ENCODE measurements around the gene MUC4.

Gene MUC4, protein sequence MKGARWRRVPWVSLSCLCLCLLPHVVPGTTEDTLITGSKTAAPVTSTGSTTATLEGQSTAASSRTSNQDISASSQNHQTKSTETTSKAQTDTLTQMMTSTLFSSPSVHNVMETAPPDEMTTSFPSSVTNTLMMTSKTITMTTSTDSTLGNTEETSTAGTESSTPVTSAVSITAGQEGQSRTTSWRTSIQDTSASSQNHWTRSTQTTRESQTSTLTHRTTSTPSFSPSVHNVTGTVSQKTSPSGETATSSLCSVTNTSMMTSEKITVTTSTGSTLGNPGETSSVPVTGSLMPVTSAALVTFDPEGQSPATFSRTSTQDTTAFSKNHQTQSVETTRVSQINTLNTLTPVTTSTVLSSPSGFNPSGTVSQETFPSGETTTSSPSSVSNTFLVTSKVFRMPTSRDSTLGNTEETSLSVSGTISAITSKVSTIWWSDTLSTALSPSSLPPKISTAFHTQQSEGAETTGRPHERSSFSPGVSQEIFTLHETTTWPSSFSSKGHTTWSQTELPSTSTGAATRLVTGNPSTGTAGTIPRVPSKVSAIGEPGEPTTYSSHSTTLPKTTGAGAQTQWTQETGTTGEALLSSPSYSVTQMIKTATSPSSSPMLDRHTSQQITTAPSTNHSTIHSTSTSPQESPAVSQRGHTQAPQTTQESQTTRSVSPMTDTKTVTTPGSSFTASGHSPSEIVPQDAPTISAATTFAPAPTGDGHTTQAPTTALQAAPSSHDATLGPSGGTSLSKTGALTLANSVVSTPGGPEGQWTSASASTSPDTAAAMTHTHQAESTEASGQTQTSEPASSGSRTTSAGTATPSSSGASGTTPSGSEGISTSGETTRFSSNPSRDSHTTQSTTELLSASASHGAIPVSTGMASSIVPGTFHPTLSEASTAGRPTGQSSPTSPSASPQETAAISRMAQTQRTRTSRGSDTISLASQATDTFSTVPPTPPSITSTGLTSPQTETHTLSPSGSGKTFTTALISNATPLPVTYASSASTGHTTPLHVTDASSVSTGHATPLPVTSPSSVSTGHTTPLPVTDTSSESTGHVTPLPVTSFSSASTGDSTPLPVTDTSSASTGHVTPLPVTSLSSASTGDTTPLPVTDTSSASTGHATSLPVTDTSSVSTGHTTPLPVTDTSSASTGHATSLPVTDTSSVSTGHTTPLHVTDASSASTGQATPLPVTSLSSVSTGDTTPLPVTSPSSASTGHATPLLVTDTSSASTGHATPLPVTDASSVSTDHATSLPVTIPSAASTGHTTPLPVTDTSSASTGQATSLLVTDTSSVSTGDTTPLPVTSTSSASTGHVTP (N-terminal part only)

GRCh38 chr3:195811756-195812155 is at the start of gene MUC4:
MUC4 (minus strand) TSS chr3:195811929; CDS start chr3:195811817, 112 bp downstream.
- H3K9ac ChIP-seq (ENCODE audit: low read depth, low read length): no peak within 1 kb of the TSS
- H3K4me3 ChIP-seq (ENCODE audit: low read depth, low read length): no peak within 1 kb of the TSS; the same call in 1 of the 2 replicates
- peaks cover 19% of the 10 kb centered on the region for H3K4me1 ChIP-seq (ENCODE audit: control insufficient read depth, insufficient read depth, low read length)
- H3K27ac ChIP-seq (ENCODE audit: low read depth, low read length): no peak within 1 kb of the TSS
- H3K27me3 ChIP-seq (ENCODE audit: control insufficient read depth, insufficient read depth, low read length): no peaks in the 10 kb centered on the region
- no peaks in the 10 kb centered on the region for H3K9me3 ChIP-seq (ENCODE audit: control insufficient read depth, insufficient read depth, low read length)
- H3K36me3 ChIP-seq (ENCODE audit: control insufficient read depth, insufficient read depth, low read length): no peaks in the 10 kb centered on the region

GRCh38 chr3:195860456-195860855 is 48.7 kb upstream of the MUC4 start:
- no peak overlapping the region for H3K27ac ChIP-seq (ENCODE audit: low read depth, low read length)
- peaks cover 8% of the 10 kb centered on the region for H3K4me1 ChIP-seq (ENCODE audit: control insufficient read depth, insufficient read depth, low read length)
- no peak overlapping the region for H3K9ac ChIP-seq (ENCODE audit: low read depth, low read length)
- no peaks in the 10 kb centered on the region for H3K9me3 ChIP-seq (ENCODE audit: control insufficient read depth, insufficient read depth, low read length)
- peaks cover 6% of the 10 kb centered on the region; the same call in 1 of the 2 replicates for H3K36me3 ChIP-seq (ENCODE audit: control insufficient read depth, insufficient read depth, low read length)
- H3K4me3 ChIP-seq (ENCODE audit: low read depth, low read length): no peak overlapping the region
- no peaks in the 10 kb centered on the region for H3K27me3 ChIP-seq (ENCODE audit: control insufficient read depth, insufficient read depth, low read length)

DNA sequence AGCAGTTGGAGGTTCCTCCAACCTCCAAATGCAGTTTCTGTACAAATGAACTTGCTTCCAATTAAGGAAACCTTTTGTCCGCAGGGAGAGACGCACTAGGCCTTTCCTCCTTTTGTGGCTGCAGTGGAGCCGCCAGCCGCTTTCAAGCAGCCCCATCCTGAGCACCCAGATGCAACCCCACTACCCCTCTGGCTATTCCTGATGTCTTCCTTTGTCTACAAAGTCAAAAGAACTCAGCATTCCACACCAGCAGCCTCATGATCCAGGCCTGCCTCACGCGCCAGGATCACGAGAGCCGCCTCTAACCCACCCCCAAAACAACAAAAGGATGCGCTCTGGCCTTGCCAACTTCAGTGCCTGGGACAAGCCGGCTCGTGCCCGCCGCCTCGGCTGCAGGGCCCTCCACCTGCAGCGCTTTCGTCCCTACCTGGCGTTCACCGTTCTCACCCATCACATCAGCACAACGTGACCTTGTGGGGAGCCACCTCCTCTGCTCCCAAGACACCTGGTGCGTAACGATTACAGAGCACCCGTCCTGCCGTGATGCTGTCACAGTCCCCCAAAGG is 48.2 kb upstream of the MUC4 start:
- Histone ChIP-seq H3K27me3 (ENCODE audit: control insufficient read depth, insufficient read depth, low read length) (no peaks in the 10 kb centered on the region), H3K4me1 (ENCODE audit: control insufficient read depth, insufficient read depth, low read length) (peaks cover 8% of the 10 kb centered on the region), H3K9me3 (ENCODE audit: control insufficient read depth, insufficient read depth, low read length) (no peaks in the 10 kb centered on the region), H3K4me3 (ENCODE audit: low read depth, low read length) (no peak overlapping the region), H3K9ac (ENCODE audit: low read depth, low read length) (no peak overlapping the region), H3K27ac (ENCODE audit: low read depth, low read length) (peak overlapping the region; percentile 51), H3K36me3 (ENCODE audit: control insufficient read depth, insufficient read depth, low read length) (peaks cover 6% of the 10 kb centered on the region; the same call in 1 of the 2 replicates)

DNA sequence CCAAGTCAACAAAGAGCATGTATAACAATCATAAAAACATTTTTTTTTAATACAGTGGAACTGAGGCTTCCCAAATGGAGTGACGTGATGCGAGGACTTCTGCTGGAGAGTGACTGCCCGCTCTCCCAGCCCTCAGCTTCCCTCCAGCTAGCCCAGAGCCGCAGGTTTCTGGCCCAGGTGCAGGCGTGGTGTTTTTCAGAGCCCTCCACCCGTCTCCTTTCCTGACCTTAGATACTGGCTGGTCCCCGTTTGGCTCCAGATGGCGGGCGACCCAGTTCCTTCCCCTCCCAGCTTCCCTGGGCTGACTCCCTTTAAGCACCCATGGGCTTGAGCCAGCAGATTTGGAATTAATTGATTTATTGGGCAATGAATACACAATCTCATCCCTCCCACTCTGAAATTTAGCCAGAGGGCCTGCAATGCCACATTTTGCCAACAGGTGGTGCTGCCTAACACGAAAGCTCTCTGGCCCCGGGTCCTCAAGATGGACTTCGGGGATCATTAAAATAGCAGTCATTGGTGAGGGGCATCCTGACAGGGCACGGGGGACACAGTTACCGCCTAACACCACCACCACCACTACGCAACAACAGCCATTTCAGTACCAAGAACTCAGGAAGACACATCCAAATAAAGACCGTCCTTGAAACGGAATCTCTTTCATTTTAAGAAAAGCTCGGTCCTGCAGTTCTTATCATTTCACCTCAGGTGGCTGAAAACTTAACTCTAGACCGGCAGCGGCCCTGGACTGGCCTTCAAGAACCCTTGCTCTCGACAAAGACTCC is 47.5 kb upstream of the MUC4 start:
- Histone ChIP-seq H3K27me3 (ENCODE audit: control insufficient read depth, insufficient read depth, low read length) (no peaks in the 10 kb centered on the region), H3K4me1 (ENCODE audit: control insufficient read depth, insufficient read depth, low read length) (peaks cover 8% of the 10 kb centered on the region), H3K9me3 (ENCODE audit: control insufficient read depth, insufficient read depth, low read length) (no peaks in the 10 kb centered on the region), H3K36me3 (ENCODE audit: control insufficient read depth, insufficient read depth, low read length) (peaks cover 6% of the 10 kb centered on the region; the same call in 1 of the 2 replicates), H3K4me3 (ENCODE audit: low read depth, low read length) (0 out of 2 replicates have a peak overlapping the region, but pooled peaks have one; percentile 16), H3K9ac (ENCODE audit: low read depth, low read length) (no peak overlapping the region), H3K27ac (ENCODE audit: low read depth, low read length) (peak overlapping the region; percentile 51)

DNA sequence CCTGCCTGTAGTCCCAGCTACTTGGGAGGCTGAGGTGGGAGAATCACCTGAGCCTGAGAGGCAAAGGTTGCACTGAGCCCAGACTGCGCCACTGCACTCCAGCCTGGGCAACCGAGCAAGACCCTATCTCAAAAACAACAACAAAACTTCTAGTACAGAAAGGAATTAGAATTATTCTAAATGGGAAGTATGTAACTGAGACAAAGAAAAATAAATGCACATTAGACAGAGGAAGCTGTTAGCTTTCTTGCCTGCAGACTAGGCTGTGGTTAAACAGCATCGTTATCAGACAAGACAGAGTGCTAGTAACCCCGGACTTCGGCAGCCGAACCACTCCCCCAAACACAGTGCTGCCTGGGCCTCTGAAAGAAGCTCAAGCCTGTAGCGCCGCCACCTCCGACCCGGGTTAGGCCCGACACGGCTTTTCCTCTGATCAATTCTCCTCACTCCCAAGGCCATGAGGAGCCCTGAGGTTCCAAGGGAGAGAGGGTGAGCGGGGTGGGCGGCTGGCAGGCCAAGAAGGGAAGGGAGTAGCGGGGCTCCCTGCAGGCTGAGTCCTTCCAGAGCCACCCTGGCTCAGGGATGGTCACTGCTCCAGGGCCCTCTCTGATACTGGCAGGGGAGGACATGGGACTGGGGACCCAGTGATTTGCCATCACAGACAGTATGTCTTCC is 44.8 kb upstream of the MUC4 start:
- H3K9ac ChIP-seq (ENCODE audit: low read depth, low read length): no peak overlapping the region
- no peaks in the 10 kb centered on the region for H3K36me3 ChIP-seq (ENCODE audit: control insufficient read depth, insufficient read depth, low read length)
- no peak overlapping the region for H3K4me3 ChIP-seq (ENCODE audit: low read depth, low read length)
- H3K4me1 ChIP-seq (ENCODE audit: control insufficient read depth, insufficient read depth, low read length): peaks cover 6% of the 10 kb centered on the region
- no peaks in the 10 kb centered on the region for H3K9me3 ChIP-seq (ENCODE audit: control insufficient read depth, insufficient read depth, low read length)
- no peak overlapping the region for H3K27ac ChIP-seq (ENCODE audit: low read depth, low read length)
- no peaks in the 10 kb centered on the region for H3K27me3 ChIP-seq (ENCODE audit: control insufficient read depth, insufficient read depth, low read length)

DNA sequence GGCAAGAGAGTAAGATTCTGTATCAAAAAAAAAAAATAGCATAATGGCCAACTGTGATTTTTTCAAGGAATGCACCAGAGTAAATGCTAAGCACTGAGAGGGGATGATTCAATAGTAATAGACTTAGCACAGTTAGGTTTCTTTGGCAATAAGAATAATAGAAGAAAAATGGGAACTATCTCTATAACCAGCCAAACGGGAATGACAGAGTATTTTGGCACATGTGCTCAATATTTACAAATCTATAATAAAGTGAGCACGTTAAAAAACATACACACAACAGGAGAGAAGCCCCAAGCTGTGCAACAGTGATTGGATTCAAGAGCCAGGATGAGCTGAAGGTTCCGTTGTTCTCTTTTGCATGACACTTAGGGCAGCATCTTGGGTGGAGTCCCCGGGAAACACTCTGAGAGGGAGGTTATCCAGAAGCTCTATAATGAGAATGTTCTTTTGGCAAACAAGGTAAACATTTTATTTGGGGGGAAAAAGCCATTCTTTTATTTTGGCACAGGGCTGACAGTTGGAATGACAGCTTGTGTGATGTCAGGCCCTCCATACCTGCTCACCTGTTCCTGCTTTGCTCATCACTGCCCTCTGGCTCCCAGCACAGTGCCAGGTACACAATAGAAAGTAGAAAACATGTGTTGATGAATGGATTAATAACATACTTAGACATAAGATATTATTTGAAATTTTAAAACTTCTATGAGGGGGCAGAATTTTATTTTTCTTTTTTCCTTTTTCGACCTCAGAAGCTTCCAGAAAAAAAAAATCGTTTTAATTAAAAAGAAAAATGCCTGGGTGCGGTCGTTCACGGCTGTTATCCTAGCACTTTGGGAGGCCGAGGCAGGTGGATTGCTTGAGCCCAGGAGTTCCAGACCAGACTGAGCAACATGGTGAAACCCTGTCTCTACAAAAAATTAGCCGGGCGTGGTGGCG is 44.0 kb upstream of the MUC4 start:
- Histone ChIP-seq H3K9ac (ENCODE audit: low read depth, low read length) (no peak overlapping the region), H3K27me3 (ENCODE audit: control insufficient read depth, insufficient read depth, low read length) (no peaks in the 10 kb centered on the region), H3K9me3 (ENCODE audit: control insufficient read depth, insufficient read depth, low read length) (no peaks in the 10 kb centered on the region), H3K4me3 (ENCODE audit: low read depth, low read length) (no peak overlapping the region), H3K36me3 (ENCODE audit: control insufficient read depth, insufficient read depth, low read length) (no peaks in the 10 kb centered on the region), H3K27ac (ENCODE audit: low read depth, low read length) (no peak overlapping the region), H3K4me1 (ENCODE audit: control insufficient read depth, insufficient read depth, low read length) (peaks cover 5% of the 10 kb centered on the region)

GRCh38 chr3:195854628-195855294 is 43.0 kb upstream of the MUC4 start:
- H3K27ac ChIP-seq (ENCODE audit: low read depth, low read length): no peak overlapping the region
- H3K9me3 ChIP-seq (ENCODE audit: control insufficient read depth, insufficient read depth, low read length): no peaks in the 10 kb centered on the region
- no peak overlapping the region for H3K4me3 ChIP-seq (ENCODE audit: low read depth, low read length)
- no peak overlapping the region for H3K9ac ChIP-seq (ENCODE audit: low read depth, low read length)
- peaks cover 3% of the 10 kb centered on the region for H3K4me1 ChIP-seq (ENCODE audit: control insufficient read depth, insufficient read depth, low read length)
- H3K27me3 ChIP-seq (ENCODE audit: control insufficient read depth, insufficient read depth, low read length): no peaks in the 10 kb centered on the region
- H3K36me3 ChIP-seq (ENCODE audit: control insufficient read depth, insufficient read depth, low read length): no peaks in the 10 kb centered on the region

GRCh38 chr3:195853996-195854395 is 42.3 kb upstream of the MUC4 start:
- Histone ChIP-seq H3K4me1 (ENCODE audit: control insufficient read depth, insufficient read depth, low read length) (0 out of 2 replicates have a peak, but pooled peaks cover 3% of the 10 kb centered on the region), H3K36me3 (ENCODE audit: control insufficient read depth, insufficient read depth, low read length) (no peaks in the 10 kb centered on the region), H3K27ac (ENCODE audit: low read depth, low read length) (no peak overlapping the region), H3K27me3 (ENCODE audit: control insufficient read depth, insufficient read depth, low read length) (no peaks in the 10 kb centered on the region), H3K9me3 (ENCODE audit: control insufficient read depth, insufficient read depth, low read length) (no peaks in the 10 kb centered on the region), H3K9ac (ENCODE audit: low read depth, low read length) (no peak overlapping the region), H3K4me3 (ENCODE audit: low read depth, low read length) (no peak overlapping the region)
